H9 (cell line): ENCODE data around the gene ATP13A2. TPM values are rescaled to one million over a fixed set of nuclear protein-coding genes. Genes with fewer than 3 reads are reported as not detected.
"Not testable (repeated sequence)": the region's sequence is repeated elsewhere in the genome, so short reads cannot be mapped to it uniquely, and the experiment has no call there.

Source experiments
- DNase-seq: peaks from one replicate; pipeline ENCODE4 v3.0.0-alpha.2; 2017
- H2AFZ ChIP-seq: one replicate; pipeline ENCODE4 v1.6.1; 2013; ENCODE audit warnings: mild to moderate bottlenecking, low read length, control low read depth, moderate library complexity
- H2AK5ac ChIP-seq: 2 replicates; pipeline ENCODE4 v1.6.1; 2013; ENCODE audit warnings: low read length, control low read depth, mixed read lengths; ENCODE audit not compliant: insufficient read length
- H2BK120ac ChIP-seq: one replicate; pipeline ENCODE4 v1.6.1; 2013; ENCODE audit warnings: low read depth, mild to moderate bottlenecking, low read length, control low read depth, inconsistent platforms; ENCODE audit not compliant: poor library complexity, severe bottlenecking
- H2BK12ac ChIP-seq: 2 replicates; pipeline ENCODE4 v1.6.1; 2013; ENCODE audit warnings: low read length, control low read depth, mixed read lengths, low read depth; ENCODE audit not compliant: insufficient read length
- H2BK15ac ChIP-seq: 2 replicates; pipeline ENCODE4 v1.6.1; 2013; ENCODE audit warnings: low read depth, low read length, control low read depth
- H2BK20ac ChIP-seq: one replicate; pipeline ENCODE4 v1.6.1; 2013; ENCODE audit warnings: low read depth, mild to moderate bottlenecking, low read length, control low read depth, inconsistent platforms; ENCODE audit not compliant: poor library complexity, severe bottlenecking
- H2BK5ac ChIP-seq: 2 replicates; pipeline ENCODE4 v1.6.1; 2013; ENCODE audit warnings: low read length, control low read depth, mixed read lengths; ENCODE audit not compliant: insufficient read length
- H3K14ac ChIP-seq: 2 replicates; pipeline ENCODE4 v1.6.1; 2013; ENCODE audit warnings: low read length, control low read depth; ENCODE audit not compliant: insufficient read depth
- H3K18ac ChIP-seq: 2 replicates; pipeline ENCODE4 v1.6.1; 2013; ENCODE audit warnings: low read depth, mild to moderate bottlenecking, mixed read lengths, low read length, control low read depth; ENCODE audit not compliant: insufficient read length
- H3K23ac ChIP-seq: 2 replicates; pipeline ENCODE4 v1.6.1; 2013; ENCODE audit warnings: low read length, control low read depth, mixed read lengths, low read depth; ENCODE audit not compliant: insufficient read length
- H3K23me2 ChIP-seq: 2 replicates; pipeline ENCODE4 v1.6.1; 2013; ENCODE audit warnings: low read depth, mild to moderate bottlenecking, mixed read lengths, low read length, control low read depth; ENCODE audit not compliant: insufficient read length, poor library complexity, severe bottlenecking
- H3K27ac ChIP-seq: 2 replicates; pipeline ENCODE4 v1.5.1; 2013; ENCODE audit warnings: low read length, control low read depth, mixed read lengths, low read depth; ENCODE audit not compliant: insufficient read length
- H3K27me3 ChIP-seq: 2 replicates; pipeline ENCODE4 v1.6.1; 2013; ENCODE audit warnings: low read length, control low read depth, inconsistent platforms; ENCODE audit not compliant: insufficient read depth
- H3K4ac ChIP-seq: 2 replicates; pipeline ENCODE4 v1.6.1; 2013; ENCODE audit warnings: low read depth, mild to moderate bottlenecking, control low read depth, inconsistent platforms, low read length, moderate library complexity
- H3K4me1 ChIP-seq: 2 replicates; pipeline ENCODE4 v1.6.1; 2013; ENCODE audit warnings: low read length, control low read depth, inconsistent platforms; ENCODE audit not compliant: insufficient read depth
- H3K4me2 ChIP-seq: 2 replicates; pipeline ENCODE4 v1.6.1; 2013; ENCODE audit warnings: low read length, control low read depth, mixed read lengths; ENCODE audit not compliant: insufficient read length, insufficient read depth
- H3K56ac ChIP-seq: 2 replicates; pipeline ENCODE4 v1.6.1; 2013; ENCODE audit warnings: low read depth, mild to moderate bottlenecking, mixed read lengths, low read length, control low read depth; ENCODE audit not compliant: insufficient read length
- H3K79me1 ChIP-seq: 2 replicates; pipeline ENCODE4 v1.6.1; 2013; ENCODE audit warnings: low read depth, mild to moderate bottlenecking, moderate library complexity, low read length, control low read depth, inconsistent platforms; ENCODE audit not compliant: insufficient read depth, poor library complexity, severe bottlenecking
- H3K79me2 ChIP-seq: 2 replicates; pipeline ENCODE4 v1.6.1; 2013; ENCODE audit warnings: low read length, control low read depth, inconsistent platforms; ENCODE audit not compliant: insufficient read depth
- H3K9ac ChIP-seq: 2 replicates; pipeline ENCODE4 v1.6.1; 2013; ENCODE audit warnings: low read length, control low read depth, mixed read lengths; ENCODE audit not compliant: insufficient read length; ENCODE audit errors: extremely low read depth
- H3K9me3 ChIP-seq: one replicate; pipeline ENCODE4 v1.6.1; 2013; ENCODE audit warnings: low read depth, low read length, inconsistent platforms; ENCODE audit not compliant: control insufficient read depth
- H3T11ph ChIP-seq: one replicate; pipeline ENCODE4 v1.6.1; 2013; ENCODE audit warnings: mild to moderate bottlenecking, low read length, control low read depth, inconsistent platforms
- H4K20me1 ChIP-seq: one replicate; pipeline ENCODE4 v1.6.1; 2013; ENCODE audit not compliant: control insufficient read depth, insufficient read length, insufficient read depth
- H4K5ac ChIP-seq: 2 replicates; pipeline ENCODE4 v1.6.1; 2013; ENCODE audit warnings: low read depth, mild to moderate bottlenecking, mixed read lengths, low read length, control low read depth; ENCODE audit not compliant: insufficient read length
- H4K8ac ChIP-seq: replicated peaks from 2 replicates; pipeline ENCODE4 v1.6.1; 2013; ENCODE audit warnings: low read length, control low read depth, mixed read lengths, low read depth; ENCODE audit not compliant: insufficient read length
- H4K91ac ChIP-seq: 2 replicates; pipeline ENCODE4 v1.6.1; 2013; ENCODE audit warnings: low read depth, mild to moderate bottlenecking, moderate library complexity, mixed read lengths, low read length, control low read depth; ENCODE audit not compliant: insufficient read length
- H3K27ac Mint-ChIP-seq, 3 experiments: 2 replicates in 2 of 3; 3 replicates in 1 of 3; pipeline ENCODE4 v1.8.0; 2020 to 2021; ENCODE audit warnings: mixed read lengths in 3 of 3, mild to moderate bottlenecking in 1 of 3, moderate library complexity in 1 of 3
- H3K27me3 Mint-ChIP-seq: 2 replicates; pipeline ENCODE4 v1.8.0; 2021; ENCODE audit warnings: low read depth, mild to moderate bottlenecking, moderate library complexity, mixed read lengths
- H3K36me3 Mint-ChIP-seq, 3 experiments: 2 replicates in 2 of 3; 3 replicates in 1 of 3; pipeline ENCODE4 v1.8.0; 2020 to 2021; ENCODE audit warnings: low read depth in 3 of 3, mixed read lengths in 3 of 3; ENCODE audit not compliant: insufficient read depth in 1 of 3
- H3K4me1 Mint-ChIP-seq, 2 experiments: 2 replicates each; pipeline ENCODE4 v1.8.0; 2020; ENCODE audit warnings: mixed read lengths in 2 of 2
- H3K4me3 Mint-ChIP-seq, 2 experiments: 2 replicates in 1 of 2; 3 replicates in 1 of 2; pipeline ENCODE4 v1.8.0; 2020 to 2021; ENCODE audit warnings: mild to moderate bottlenecking in 2 of 2, mixed read lengths in 2 of 2, moderate library complexity in 1 of 2
- H3K9me3 Mint-ChIP-seq, 2 experiments: 2 replicates in 1 of 2; 3 replicates in 1 of 2; pipeline ENCODE4 v1.8.0; 2020; ENCODE audit warnings: mild to moderate bottlenecking in 2 of 2, mixed read lengths in 2 of 2, moderate library complexity in 1 of 2
- CTCF ChIP-seq: fragments of 200-600 bp; sonication (generic); conservative IDR thresholded peaks from 3 replicates; pipeline ENCODE4 v1.8.0; 2021; ENCODE audit warnings: antibody characterized with exemption, mild to moderate bottlenecking
- WGBS: extraction: QIAGEN DNeasy Blood & Tissue Kit; methylation state at CpG from one replicate; pipeline ENCODE4 v1.1.7; 2013; ENCODE audit warnings: missing lambda C conversion rate, low lambda C conversion rate, mixed read lengths; ENCODE audit not compliant: insufficient read length; ENCODE audit errors: extremely low coverage; 5-methylcytosine and 5-hydroxymethylcytosine counted together
- total RNA-seq: library from RNA; stranded (reverse); gene quantifications from 2 replicates; pipeline ENCODE4 v1.2.1, GENCODE V29; 2021

Gene ATP13A2
- total RNA-seq, 1 experiment from 2014 or later, result 53.6 TPM

GRCh38 chr1:16938351-16939321 is 73.1 kb downstream of the ATP13A2 start:
- Mint-ChIP-seq H3K4me3 (peak overlapping the region; percentile 25 to 43; a peak in 2 of 5 replicates), H3K27ac (peak overlapping the region in 1 of 3 experiments; percentile 96; a peak in 4 of 7 replicates)

GRCh38 chr1:16936580-16936979 is 75.1 kb downstream of the ATP13A2 start:
- H3K27me3 ChIP-seq, H3K14ac ChIP-seq, H3K4ac ChIP-seq, H2BK120ac ChIP-seq, H3K9me3 Mint-ChIP-seq, H3K79me2 ChIP-seq, H3K27ac Mint-ChIP-seq, H2BK5ac ChIP-seq, H3K4me2 ChIP-seq, H2BK20ac ChIP-seq, H4K91ac ChIP-seq, DNase-seq, H3K27ac ChIP-seq, H3K9me3 ChIP-seq, H2BK15ac ChIP-seq, H3K18ac ChIP-seq, H3K23me2 ChIP-seq, H3K27me3 Mint-ChIP-seq, H3K9ac ChIP-seq, H3K56ac ChIP-seq, H3T11ph ChIP-seq, H2AK5ac ChIP-seq, H4K8ac ChIP-seq, H2AFZ ChIP-seq, H4K20me1 ChIP-seq, H3K4me3 Mint-ChIP-seq, H3K23ac ChIP-seq, H4K5ac ChIP-seq, H2BK12ac ChIP-seq, H3K79me1 ChIP-seq, H3K4me1 ChIP-seq: not testable (repeated sequence)
- Mint-ChIP-seq H3K36me3 (peaks cover 22 to 44% (median 36%) of the 10 kb centered on the region in 3 experiments), H3K4me1 (peaks cover 8 to 13% of the 10 kb centered on the region in 2 experiments)
- no CpG with 5 or more reads among the region's 16 CpGs for WGBS

More at GRCh38 chr1:16938351-16939321, 73.1 kb downstream of the ATP13A2 start:
- Histone ChIP-seq H3K14ac (no peak overlapping the region), H2BK12ac (no peak overlapping the region), H3K9ac (no peak overlapping the region), H3K56ac (no peak overlapping the region), H2BK5ac (no peak overlapping the region), H2AK5ac (no peak overlapping the region), H3K4me2 (no peak overlapping the region), H3K27ac (no peak overlapping the region), H4K91ac (no peak overlapping the region), H3K23me2 (no peaks in the 10 kb centered on the region), H3T11ph (no peak overlapping the region), H4K8ac (no peak overlapping the region), H3K79me1 (no peaks in the 10 kb centered on the region), H4K20me1 (no peaks in the 10 kb centered on the region), H3K18ac (no peak overlapping the region), H3K79me2 (no peaks in the 10 kb centered on the region), H2BK20ac (no peak overlapping the region), H2BK120ac (no peak overlapping the region), H4K5ac (no peak overlapping the region), H3K27me3 (peaks cover 3% of the 10 kb centered on the region; the same call in 1 of the 2 replicates), H3K4me1 (no peaks in the 10 kb centered on the region), H3K23ac (no peak overlapping the region), H2BK15ac (no peak overlapping the region), H3K4ac (no peak overlapping the region), H2AFZ (no peak overlapping the region), H3K9me3 (no peaks in the 10 kb centered on the region)
- no peaks in the 10 kb centered on the region; the same call in 1 of the 2 replicates for H3K27me3 Mint-ChIP-seq
- WGBS, result no CpG with 5 or more reads among the region's 51 CpGs
- no peaks in the 10 kb centered on the region for H3K9me3 Mint-ChIP-seq
- peak; percentile 73 for DNase-seq
- peaks cover 8 to 13% of the 10 kb centered on the region in 2 experiments for H3K4me1 Mint-ChIP-seq
- TF ChIP-seq CTCF, result no peak
- peaks cover 25 to 53% (median 38%) of the 10 kb centered on the region in 3 experiments for H3K36me3 Mint-ChIP-seq
